OCI-LY3 (cell line): ENCODE data around the gene RGS6.

ENCODE experiments used
- CTCF ChIP-seq: fragments of 200-600, 300-600 bp; sonication (generic); IDR thresholded peaks from 2 replicates; pipeline ENCODE4 v1.5.1; 2014; ENCODE audit warnings: antibody characterized with exemption, low read length, low read depth
- EZH2phosphoT487 ChIP-seq: fragments of 200-600 bp; shearing (Covaris generic); IDR thresholded peaks from 2 replicates; pipeline ENCODE4 v1.6.1; 2018; ENCODE audit warnings: antibody characterized with exemption, mixed run types, low read depth

GRCh38 chr14:72347118-72347517 is 414.9 kb downstream of the RGS6 start:
- TF ChIP-seq CTCF (no peak), EZH2phosphoT487 (no peak)
